OCI-LY7 (cell line): ENCODE results near the gene MAPK12.

ENCODE experiments used
- CTCF ChIP-seq: fragments of 200-600 bp; sonication (generic); conservative IDR thresholded peaks from 2 replicates; pipeline ENCODE4 v1.5.1; 2014; ENCODE audit warnings: mild to moderate bottlenecking, antibody characterized with exemption, low read length, moderate library complexity, mixed read lengths
- EZH2phosphoT487 ChIP-seq: fragments of 200-600 bp; sonication (generic); IDR thresholded peaks from 2 replicates; pipeline ENCODE4 v1.6.1; 2018; ENCODE audit warnings: low read depth, borderline replicate concordance, mild to moderate bottlenecking, mixed run types, antibody characterized with exemption, low read length, moderate library complexity, mixed read lengths

GRCh38 chr22:50205781-50206569, 55.5 kb downstream of the MAPK12 start:
- TF ChIP-seq CTCF (no peak), EZH2phosphoT487 (no peak)
